Activated CD4-positive, CD25-positive, alpha-beta regulatory T cell treated with anti-CD3 and anti-CD28 coated beads, Interleukin-2, amount 50 U/mL, for 24 hours (primary cell): Measurements from ENCODE around the gene PUDP.
"Not testable (repeated sequence)": the region's sequence is repeated elsewhere in the genome, so short reads cannot be mapped to it uniquely, and the experiment has no call there.

ENCODE experiments used
- ATAC-seq, 2 donors: fragments of 150-1000 bp; cut with Tn5 transposase; one replicate each; pipeline ENCODE4 v1.10.0; 2021; ENCODE audit warnings: mild to moderate bottlenecking in 1 of 2, moderate library complexity in 1 of 2

The PUDP gene

GRCh38 chrX:7109049-7109531 lies 38.9 kb downstream of the PUDP start:
- no peak for ATAC-seq

GRCh38 chrX:7108030-7108429 lies 39.9 kb downstream of the PUDP start:
- ATAC-seq: no peak

- no peak for ATAC-seq
These were observed 41.3 kb downstream of the PUDP start for GRCh38 chrX:7106649-7107048.

GRCh38 chrX:7102119-7102518 lies 45.8 kb downstream of the PUDP start:
- ATAC-seq: no peak

GRCh38 chrX:7100022-7100421 lies 47.9 kb downstream of the PUDP start:
- ATAC-seq: no peak

- not testable (repeated sequence) for ATAC-seq
These were observed 52.3 kb downstream of the PUDP start for GRCh38 chrX:7095657-7096056.

- ATAC-seq: no peak
These were observed 54.6 kb downstream of the PUDP start for GRCh38 chrX:7093305-7093704.

- ATAC-seq: no peak
These were observed 55.4 kb downstream of the PUDP start for GRCh38 chrX:7092543-7092942.

- ATAC-seq: no peak
These were observed 56.0 kb downstream of the PUDP start for GRCh38 chrX:7091923-7092322.

- no peak for ATAC-seq
These were observed 57.3 kb downstream of the PUDP start for GRCh38 chrX:7090641-7091040.

- ATAC-seq: no peak
These were observed 58.9 kb downstream of the PUDP start for GRCh38 chrX:7088968-7089615.

GRCh38 chrX:7086384-7086783 lies 61.6 kb downstream of the PUDP start:
- no peak for ATAC-seq

GRCh38 chrX:7085879-7086278 lies 62.1 kb downstream of the PUDP start:
- ATAC-seq: no peak

- ATAC-seq: no peak
These were observed 63.1 kb downstream of the PUDP start for GRCh38 chrX:7084841-7085240.

GRCh38 chrX:7083468-7084396 lies 64.2 kb downstream of the PUDP start:
- ATAC-seq: peak; percentile 83 to 95

- no peak for ATAC-seq
These were observed 64.9 kb downstream of the PUDP start for GRCh38 chrX:7083021-7083420.

GRCh38 chrX:7082556-7082955 lies 65.4 kb downstream of the PUDP start:
- no peak for ATAC-seq

- ATAC-seq: no peak
These were observed 70.4 kb downstream of the PUDP start for GRCh38 chrX:7077241-7078230.

- ATAC-seq: no peak
These were observed 71.7 kb downstream of the PUDP start for GRCh38 chrX:7076245-7076661.

GRCh38 chrX:7074908-7075204 lies 73.1 kb downstream of the PUDP start:
- ATAC-seq: no peak

GRCh38 chrX:7074148-7074907 lies 73.6 kb downstream of the PUDP start:
- no peak for ATAC-seq

GRCh38 chrX:7073336-7073735 lies 74.6 kb downstream of the PUDP start:
- ATAC-seq: no peak
